Esophagus muscularis mucosa (tissue), 4 donors: Measurements from ENCODE around the gene IFT57.

ENCODE experiments used
- CTCF ChIP-seq, 3 experiments: fragments of 200-600 bp in 2 of 3; fragments of 450-650 bp in 1 of 3; sonication (generic) in 2 of 3; IDR thresholded peaks; one replicate each; pipeline ENCODE4 v1.5.1; 2017 to 2019; ENCODE audit warnings: antibody characterized with exemption in 3 of 3, mild to moderate bottlenecking in 2 of 3, moderate library complexity in 1 of 3
- EP300 ChIP-seq: sonication (generic); formaldehyde crosslinking; IDR thresholded peaks from one replicate; pipeline ENCODE4 v1.6.1; 2017; ENCODE audit warnings: antibody characterized with exemption
- POLR2A ChIP-seq: fragments of 450-650 bp; IDR thresholded peaks from one replicate; pipeline ENCODE4 v1.6.1; 2017; ENCODE audit warnings: antibody characterized with exemption, moderate library complexity, mild to moderate bottlenecking, low read depth
- POLR2AphosphoS5 ChIP-seq, 2 donors: sonication (generic); formaldehyde crosslinking; IDR thresholded peaks; one replicate each; pipeline ENCODE4 v1.6.1; 2017; ENCODE audit warnings: antibody characterized with exemption in 2 of 2

- TF ChIP-seq CTCF (IDR thresholded peaks at IDR 0.05) (no peak), POLR2AphosphoS5 (IDR thresholded peaks at IDR 0.05) (no peak), POLR2A (no peak), EP300 (no peak)
Observed at GRCh38 chr3:108201258-108201657, 21.0 kb downstream of the IFT57 start.
